ENCODE results near the gene TTLL10.

The TTLL10 gene

GRCh38 chr1:1206966-1207531 lies 33.4 kb downstream of the TTLL10 start:
- no peak for DNase-seq

DNA sequence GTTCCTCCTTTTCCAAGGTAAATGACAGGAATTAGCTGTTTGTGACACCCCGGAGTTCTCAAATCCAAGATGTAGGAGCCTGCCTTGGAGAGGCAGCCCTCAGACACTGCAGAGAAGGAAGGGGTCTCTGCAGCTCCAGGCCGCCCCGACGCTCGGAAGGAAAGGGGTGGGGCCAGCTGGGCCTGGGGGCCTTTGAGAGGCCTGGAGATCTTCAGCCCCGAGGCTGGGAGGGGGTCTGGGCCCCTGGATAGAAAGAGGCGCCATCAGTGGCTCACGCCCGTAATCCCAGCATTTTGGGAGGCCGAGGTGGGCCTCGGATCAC lies 33.9 kb downstream of the TTLL10 start:
- no peak for DNase-seq

GRCh38 chr1:1208713-1209433 lies 35.2 kb downstream of the TTLL10 start:
- no peak for DNase-seq

- DNase-seq, result no peak
Measured at GRCh38 chr1:1210726-1211540, 37.3 kb downstream of the TTLL10 start.

GRCh38 chr1:1211541-1212441 lies 38.1 kb downstream of the TTLL10 start:
- DNase-seq, result no peak

DNA sequence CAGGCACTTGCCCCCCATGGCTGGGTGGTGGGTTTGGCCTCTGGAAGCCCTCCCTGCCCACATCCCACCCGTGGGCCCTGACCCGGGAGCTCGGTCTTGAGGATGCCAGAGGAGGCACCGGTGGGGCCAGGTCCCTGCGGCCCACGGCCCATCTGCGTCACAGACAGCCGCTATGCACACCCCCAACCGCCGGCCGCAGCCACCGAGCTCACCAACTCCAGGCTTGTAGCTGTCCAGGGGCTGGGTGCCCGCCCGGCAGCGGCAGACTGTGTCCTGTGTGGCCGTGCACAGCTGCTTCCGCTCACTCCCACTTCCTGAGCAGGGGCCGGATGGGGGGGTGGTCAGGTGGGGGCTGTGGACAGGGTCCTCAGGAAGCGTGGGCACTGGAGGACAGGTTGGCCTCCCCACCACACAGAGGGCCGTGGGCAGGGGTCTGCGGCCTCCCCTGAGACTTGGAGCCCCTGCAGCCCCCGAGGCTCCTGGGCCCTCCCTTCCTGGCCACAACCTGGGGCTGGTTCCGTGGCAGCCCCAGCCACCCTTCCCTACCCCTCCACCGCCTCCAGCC lies 39.2 kb downstream of the TTLL10 start:
- DNase-seq, result no peak

DNA sequence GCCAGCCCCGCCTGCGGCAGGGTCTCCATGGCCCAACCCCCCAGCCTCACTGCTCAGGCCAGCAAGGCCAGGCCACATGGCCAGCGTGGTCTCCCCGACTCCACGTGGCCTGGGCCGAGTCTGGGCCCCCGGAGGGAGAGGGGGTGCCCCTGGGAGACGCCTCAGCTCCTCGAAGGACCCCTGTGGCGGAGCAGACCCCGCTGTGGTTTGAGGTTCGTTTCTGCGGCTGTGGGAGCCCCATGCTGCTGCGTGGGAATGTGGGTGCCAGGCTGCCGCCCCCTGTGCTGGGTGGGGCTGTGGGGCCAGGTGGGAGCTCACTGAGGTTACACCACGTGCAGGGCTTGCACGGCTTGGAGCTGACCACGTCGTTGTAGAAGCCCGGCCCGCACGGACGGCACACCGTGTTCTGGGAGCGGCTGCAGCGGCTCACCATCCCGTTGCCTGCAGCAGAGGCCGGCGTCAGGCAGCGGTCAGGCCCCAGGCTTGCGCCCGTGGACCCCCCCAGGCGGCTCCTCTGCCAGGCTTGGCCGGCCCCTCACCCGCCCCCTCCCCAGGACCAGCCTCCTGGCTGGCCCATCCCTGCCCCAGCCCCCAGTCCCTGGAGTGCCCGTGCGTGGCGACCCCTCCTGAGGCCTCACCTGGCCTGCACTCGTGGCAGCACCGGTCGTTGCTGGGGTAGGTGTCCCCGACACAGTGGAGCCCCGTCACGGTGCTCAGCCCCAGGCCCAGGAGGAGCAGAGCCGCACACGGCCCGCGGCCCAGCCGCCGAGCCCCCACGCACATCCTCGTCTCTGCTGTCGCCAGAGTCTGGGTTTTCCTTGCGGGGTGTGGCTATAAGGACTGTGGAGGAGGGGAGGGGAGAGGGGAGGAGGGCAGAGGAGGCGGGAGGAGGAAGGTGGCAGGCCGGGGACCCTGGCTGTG lies 39.9 kb downstream of the TTLL10 start, which contains the start of gene TNFRSF4:
Gene TNFRSF4 (minus strand): TSS at position 809 of the 921 bp plus-strand sequence. CDS start 26 bp downstream, at position 783.
- no peak for DNase-seq

GRCh38 chr1:1215080-1215676 lies 41.5 kb downstream of the TTLL10 start:
- no peak for DNase-seq

DNA sequence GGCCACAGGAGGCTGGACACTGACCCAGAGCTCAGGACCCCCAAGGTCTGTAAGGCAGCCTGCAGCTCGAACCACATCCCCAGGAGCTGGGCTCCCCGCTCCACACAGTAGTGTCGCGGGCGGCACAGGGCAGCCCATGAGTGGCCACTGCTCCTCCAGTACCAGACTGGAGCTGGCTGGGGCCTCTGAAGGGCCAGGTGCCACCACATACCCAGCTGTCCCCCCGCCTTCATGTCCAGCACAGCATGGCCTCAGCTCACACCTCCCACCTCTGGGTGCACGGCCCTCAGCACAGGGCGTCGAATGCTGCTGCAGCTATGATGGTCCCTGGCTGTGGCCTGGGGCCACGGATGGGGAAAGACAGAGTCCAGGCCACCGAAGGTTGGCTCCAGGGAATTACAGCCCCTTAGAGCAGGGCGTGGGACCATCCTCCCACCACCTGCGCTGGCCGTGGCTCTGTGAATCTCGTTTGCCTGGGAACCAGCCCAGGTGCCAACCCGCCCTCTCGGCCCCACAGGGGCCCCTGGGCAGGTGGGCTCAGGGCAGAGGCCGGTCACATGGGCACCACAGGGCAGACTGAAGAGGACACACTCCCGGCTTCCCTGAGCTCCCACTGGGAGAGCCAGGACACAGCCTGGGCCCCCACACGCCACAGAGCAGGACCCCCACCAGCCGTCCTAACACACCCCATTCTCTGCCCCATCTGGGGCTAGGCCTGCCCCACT lies 42.4 kb downstream of the TTLL10 start:
- no peak for DNase-seq

- DNase-seq, result no peak
Measured at GRCh38 chr1:1216770-1217620, 43.3 kb downstream of the TTLL10 start.

GRCh38 chr1:1217621-1218523 lies 44.2 kb downstream of the TTLL10 start:
- no peak for DNase-seq

DNA sequence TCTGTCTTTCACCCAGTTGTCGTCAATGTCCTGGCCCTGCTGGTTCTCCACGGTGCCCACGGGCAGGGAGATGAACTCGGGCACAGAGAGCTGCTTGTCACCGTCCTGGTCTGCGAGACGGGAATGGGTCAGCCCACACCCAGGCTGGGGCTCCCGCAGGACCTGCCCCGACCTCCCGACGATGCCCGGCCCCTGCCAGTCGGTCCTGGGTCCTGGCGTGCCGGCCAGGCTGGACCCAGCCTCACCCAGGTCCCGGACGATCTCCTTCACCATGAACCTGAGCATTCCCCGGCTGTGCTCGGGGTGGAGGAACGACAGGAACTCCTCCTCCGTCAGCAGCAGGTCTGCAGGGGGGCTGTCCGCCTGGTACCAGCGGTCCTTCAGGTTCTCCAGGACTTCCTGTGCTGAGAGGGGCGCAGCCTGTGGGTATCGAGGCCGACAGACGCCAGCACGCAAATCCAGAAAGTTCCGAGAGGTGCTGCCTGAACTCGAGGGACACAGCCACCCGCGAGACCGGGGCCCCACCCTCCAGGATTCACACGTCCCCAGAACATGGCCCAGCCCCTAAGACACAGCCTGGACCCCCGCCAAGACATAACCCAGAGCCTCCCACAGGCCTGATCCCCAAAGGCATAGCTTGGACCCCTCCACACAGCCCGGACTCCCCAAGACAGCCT lies 45.0 kb downstream of the TTLL10 start:
- no peak for DNase-seq

DNA sequence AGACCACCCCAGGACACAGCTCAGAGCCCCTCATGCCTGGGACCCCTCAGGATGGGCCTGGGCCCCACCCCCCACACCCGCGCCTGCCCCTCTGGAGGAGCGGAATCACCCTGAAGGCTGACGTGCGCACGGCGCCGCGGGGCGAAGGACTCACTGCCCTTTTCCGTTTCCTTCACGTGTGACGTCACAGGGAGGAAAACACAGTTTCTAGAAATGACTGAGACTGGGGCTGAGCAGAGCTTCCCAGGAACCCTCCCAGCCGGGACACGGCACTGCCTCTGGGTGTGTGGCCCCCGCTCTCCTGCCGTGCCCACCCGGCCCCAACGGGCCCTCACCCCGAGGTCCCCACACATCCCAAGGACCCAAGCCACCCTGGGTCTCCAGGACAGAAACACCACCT lies 45.7 kb downstream of the TTLL10 start:
- DNase-seq, result no peak

- no peak for DNase-seq
Measured at GRCh38 chr1:1220197-1220596, 46.5 kb downstream of the TTLL10 start.

GRCh38 chr1:1221887-1222574 lies 48.4 kb downstream of the TTLL10 start:
- DNase-seq, result no peak

DNA sequence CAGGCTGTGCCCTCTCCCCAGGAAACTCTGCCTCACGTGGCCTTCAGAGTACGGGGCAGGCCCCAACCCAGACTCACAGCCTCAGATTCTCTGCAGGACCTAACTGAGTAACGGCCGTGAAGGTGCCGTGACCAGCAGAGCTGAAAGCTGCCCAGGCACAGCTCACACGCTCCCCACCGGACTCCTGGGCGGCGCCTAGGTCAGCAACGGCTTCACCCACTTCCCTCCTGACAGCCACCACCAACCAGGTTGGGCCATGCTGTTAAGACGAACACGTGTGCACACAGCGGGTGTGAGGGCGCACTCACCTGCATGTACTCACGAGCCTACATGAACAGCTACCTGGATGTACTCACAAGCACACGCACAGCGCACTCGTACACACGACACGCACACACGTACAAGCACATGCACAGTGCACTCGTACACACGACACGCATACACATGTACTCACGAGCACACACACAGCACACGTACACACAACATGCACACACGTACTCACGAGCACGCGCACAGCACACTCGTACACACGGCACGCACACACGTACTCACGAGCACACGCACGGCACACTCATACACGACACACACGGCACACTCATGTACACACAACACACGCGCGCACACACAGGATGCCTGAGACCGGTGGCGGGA lies 49.0 kb downstream of the TTLL10 start:
- DNase-seq, result no peak

All from NCI-H2029 treated with DMSO at 0.1 percent for 48 hours (cell line).